Calu3 (cell line): ENCODE measurements around the gene FEN1. TPM values are rescaled to one million over a fixed set of nuclear protein-coding genes. Genes with fewer than 3 reads are reported as not detected.

Experiments used
- BruUV-seq: library from RNA; stranded (reverse); fragments of 400-500 nt; replicated peaks from 2 replicates; lab custom pipeline; 2021; lab: Mats Ljungman, UMichigan
- CTCF ChIA-PET: fragments of 300-600 bp; sonication (Branson Sonifier 250); formaldehyde crosslinking; loops from one replicate; lab custom pipeline; 2022; ENCODE audit warnings: antibody characterized with exemption; lab: Charles Lee
- DNase-seq: peaks from one replicate; pipeline ENCODE4 v3.0.0; 2022
- H3K27ac Mint-ChIP-seq: one replicate; pipeline ENCODE4 v1.8.0; 2022; ENCODE audit warnings: mixed read lengths; ENCODE audit not compliant: unreplicated experiment
- H3K27me3 Mint-ChIP-seq: one replicate; pipeline ENCODE4 v1.8.0; 2022; ENCODE audit warnings: mixed read lengths; ENCODE audit not compliant: unreplicated experiment
- H3K36me3 Mint-ChIP-seq: one replicate; pipeline ENCODE4 v1.8.0; 2022; ENCODE audit warnings: mild to moderate bottlenecking, moderate library complexity, mixed read lengths; ENCODE audit not compliant: insufficient read depth, unreplicated experiment
- H3K4me1 Mint-ChIP-seq: one replicate; pipeline ENCODE4 v1.8.0; 2022; ENCODE audit warnings: mild to moderate bottlenecking, low read depth, mixed read lengths; ENCODE audit not compliant: unreplicated experiment
- H3K4me3 Mint-ChIP-seq: one replicate; pipeline ENCODE4 v1.8.0; 2022; ENCODE audit warnings: mild to moderate bottlenecking, low read depth, moderate library complexity, mixed read lengths; ENCODE audit not compliant: unreplicated experiment
- H3K9me3 Mint-ChIP-seq: one replicate; pipeline ENCODE4 v1.8.0; 2022; ENCODE audit warnings: low read depth, mixed read lengths; ENCODE audit not compliant: unreplicated experiment
- CTCF ChIP-seq: fragments of 200-600 bp; IDR thresholded peaks from one replicate; pipeline ENCODE4 v1.8.0; 2022; ENCODE audit warnings: antibody characterized with exemption; ENCODE audit not compliant: unreplicated experiment
- intact Hi-C: fragments of 100-400 bp; cut with micrococcal nuclease; formaldehyde crosslinking; loops from one replicate; pipeline ENCODE4 v1.10.0; 2022; ENCODE audit not compliant: unreplicated experiment
- total RNA-seq: library from RNA; stranded (reverse); gene quantifications from 2 replicates; pipeline ENCODE4 v1.2.3, GENCODE V29; 2022

The FEN1 gene
- total RNA-seq, 1 experiment from 2014 or later = 72.4 TPM

- Mint-ChIP-seq H3K27me3 (peaks cover 84% of the 10 kb centered on the region), H3K9me3 (no peaks in the 10 kb centered on the region), H3K4me1 (no peaks in the 10 kb centered on the region), H3K4me3 (no peak overlapping the region), H3K36me3 (peaks cover 11% of the 10 kb centered on the region), H3K27ac (no peak overlapping the region)
- CTCF ChIA-PET = no interaction called here
- no peak for TF ChIP-seq CTCF
- no TSS peak for BruUV-seq
- DNase-seq = no peak
- intact Hi-C loops = no loop called here
Observed at GRCh38 chr11:61830237-61831105, 37.8 kb downstream of the FEN1 start.

GRCh38 chr11:61832207-61832606, 39.5 kb downstream of the FEN1 start:
- DNase-seq = no peak
- H3K27me3 Mint-ChIP-seq = peaks cover 74% of the 10 kb centered on the region
- TF ChIP-seq CTCF = no peak
- H3K4me3 Mint-ChIP-seq = no peak overlapping the region
- no TSS peak for BruUV-seq
- H3K36me3 Mint-ChIP-seq = peaks cover 11% of the 10 kb centered on the region
- H3K4me1 Mint-ChIP-seq = no peaks in the 10 kb centered on the region
- intact Hi-C loops = no loop called here
- no peak overlapping the region for H3K27ac Mint-ChIP-seq
- no peaks in the 10 kb centered on the region for H3K9me3 Mint-ChIP-seq
- CTCF ChIA-PET = no interaction called here

GRCh38 chr11:61832754-61833153, 40.0 kb downstream of the FEN1 start:
- TF ChIP-seq CTCF = no peak
- Mint-ChIP-seq H3K36me3 (peaks cover 11% of the 10 kb centered on the region), H3K4me1 (no peaks in the 10 kb centered on the region), H3K4me3 (no peak overlapping the region), H3K27me3 (peaks cover 69% of the 10 kb centered on the region), H3K27ac (no peak overlapping the region), H3K9me3 (no peaks in the 10 kb centered on the region)
- no peak for DNase-seq
- CTCF ChIA-PET = no interaction called here
- intact Hi-C loops = no loop called here
- BruUV-seq = no TSS peak

- CTCF ChIA-PET = no interaction called here
- no peak overlapping the region for H3K27ac Mint-ChIP-seq
- H3K27me3 Mint-ChIP-seq = peaks cover 66% of the 10 kb centered on the region
- no peaks in the 10 kb centered on the region for H3K4me1 Mint-ChIP-seq
- no TSS peak for BruUV-seq
- no peaks in the 10 kb centered on the region for H3K9me3 Mint-ChIP-seq
- TF ChIP-seq CTCF = no peak
- no peak overlapping the region for H3K4me3 Mint-ChIP-seq
- H3K36me3 Mint-ChIP-seq = peaks cover 5% of the 10 kb centered on the region
- intact Hi-C loops = no loop called here
- no peak for DNase-seq
Observed at GRCh38 chr11:61833471-61833870, 40.8 kb downstream of the FEN1 start.
